ENCODE results near the gene C16orf74. TPM values are rescaled to one million over a fixed set of nuclear protein-coding genes. Genes with fewer than 3 reads are reported as not detected.
A peak's percentile ranks its signal among the peaks of the same experiment; 100 is the strongest.

Gene C16orf74
- total and polyA plus RNA-seq, 2 of the 13 experiments (the other 11 are each of a cell fraction or from before 2014, with no cell fraction given) = 0.13 to 0.29 TPM

GRCh38 chr16:85733839-85734170, 17.1 kb downstream of the C16orf74 start:
- H3K27me3 ChIP-seq (ENCODE audit: control insufficient read depth in 1 of 2, insufficient read depth in 2 of 2, low read length in 2 of 2) = peaks cover 7 to 17% of the 10 kb centered on the region in 2 experiments; a peak in 4 of 5 replicates
- ChIA-PET POLR2A (no interaction called here), CTCF (ENCODE audit: low intra/inter-chr PET ratio, low total read pairs) (no interaction called here)
- no peaks in the 10 kb centered on the region for H3K9me3 ChIP-seq (ENCODE audit: low read length)
- no peak overlapping the region for H3K27ac ChIP-seq (ENCODE audit: extremely low read length, insufficient read depth, low read length)
- no peaks in the 10 kb centered on the region for H3K79me2 ChIP-seq (ENCODE audit: insufficient read depth, low read length)
- intact Hi-C loops (cut with micrococcal nuclease; ENCODE audit: unreplicated experiment) = no loop called here
- TF ChIP-seq, protein P1, sequence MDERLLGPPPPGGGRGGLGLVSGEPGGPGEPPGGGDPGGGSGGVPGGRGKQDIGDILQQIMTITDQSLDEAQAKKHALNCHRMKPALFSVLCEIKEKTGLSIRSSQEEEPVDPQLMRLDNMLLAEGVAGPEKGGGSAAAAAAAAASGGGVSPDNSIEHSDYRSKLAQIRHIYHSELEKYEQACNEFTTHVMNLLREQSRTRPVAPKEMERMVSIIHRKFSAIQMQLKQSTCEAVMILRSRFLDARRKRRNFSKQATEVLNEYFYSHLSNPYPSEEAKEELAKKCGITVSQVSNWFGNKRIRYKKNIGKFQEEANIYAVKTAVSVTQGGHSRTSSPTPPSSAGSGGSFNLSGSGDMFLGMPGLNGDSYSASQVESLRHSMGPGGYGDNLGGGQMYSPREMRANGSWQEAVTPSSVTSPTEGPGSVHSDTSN (CRISPR knock-in tag; IDR thresholded peaks at IDR 0.05) = 0 out of 2 replicates have a peak, but pooled peaks have one; percentile 56
- no peak for TF ChIP-seq SAFB2 (CRISPR knock-in tag; IDR thresholded peaks at IDR 0.05; ENCODE audit: borderline replicate concordance, low read depth)
- no peak overlapping the region for H3K4me2 ChIP-seq (ENCODE audit: low read depth, low read length)
- H3K4me3 ChIP-seq (replicated peaks in 1 of 3; ENCODE audit: insufficient read depth in 1 of 3, low read depth in 2 of 3, low read length in 3 of 3) = no peak overlapping the region
- no peaks in the 10 kb centered on the region for H4K20me1 ChIP-seq (ENCODE audit: insufficient read depth, low read length)
- BruUV-seq (replicated peaks) = no TSS peak
- in situ Hi-C loops (cut with HindIII; ENCODE audit: extremely low pct_ligation_motif_present, low pct_unique_long_range_greater_than_20kb) = no loop called here
- H2AFZ ChIP-seq (ENCODE audit: low read length) = no peak overlapping the region
- no peak for DNase-seq (ENCODE audit: low spot score)
- H3K4me1 ChIP-seq (ENCODE audit: insufficient read depth, low read length) = peaks cover 45% of the 10 kb centered on the region
- 88% methylated on average over 11 of the region's 11 CpGs for WGBS (ENCODE audit: low lambda C conversion rate)
- FAIRE-seq = no peak
- no peaks in the 10 kb centered on the region for H3K36me3 ChIP-seq (replicated peaks in 1 of 2; ENCODE audit: control insufficient read depth in 1 of 2, insufficient read depth in 2 of 2, low read length in 2 of 2)
- ATAC-seq = no peak
- no peak overlapping the region for H3K9ac ChIP-seq (ENCODE audit: insufficient read depth, low read depth, low read length)

- no TSS peak for BruUV-seq (replicated peaks)
- 50% methylated on average over 12 of the region's 13 CpGs for WGBS (ENCODE audit: low lambda C conversion rate)
- in situ Hi-C loops (cut with HindIII; ENCODE audit: extremely low pct_ligation_motif_present, low pct_unique_long_range_greater_than_20kb) = no loop called here
- H3K4me1 ChIP-seq (ENCODE audit: insufficient read depth, low read length) = peaks cover 45% of the 10 kb centered on the region
- no peaks in the 10 kb centered on the region for H3K79me2 ChIP-seq (ENCODE audit: insufficient read depth, low read length)
- no peak overlapping the region for H3K27ac ChIP-seq (ENCODE audit: extremely low read length, insufficient read depth, low read length)
- H3K4me2 ChIP-seq (ENCODE audit: low read depth, low read length) = no peak overlapping the region
- H3K4me3 ChIP-seq (replicated peaks in 1 of 3; ENCODE audit: insufficient read depth in 1 of 3, low read depth in 2 of 3, low read length in 3 of 3) = no peak overlapping the region
- no peaks in the 10 kb centered on the region for H4K20me1 ChIP-seq (ENCODE audit: insufficient read depth, low read length)
- intact Hi-C loops (cut with micrococcal nuclease; ENCODE audit: unreplicated experiment) = no loop called here
- POLR2A ChIA-PET = no interaction called here
- no peak overlapping the region for H3K9ac ChIP-seq (ENCODE audit: insufficient read depth, low read depth, low read length)
- FAIRE-seq = peak; percentile 64
- CTCF ChIA-PET (ENCODE audit: low intra/inter-chr PET ratio, low total read pairs) = no interaction called here
- H3K36me3 ChIP-seq (replicated peaks in 1 of 2; ENCODE audit: control insufficient read depth in 1 of 2, insufficient read depth in 2 of 2, low read length in 2 of 2) = no peaks in the 10 kb centered on the region
- H3K27me3 ChIP-seq (ENCODE audit: control insufficient read depth in 1 of 2, insufficient read depth in 2 of 2, low read length in 2 of 2) = peaks cover 5 to 14% of the 10 kb centered on the region in 2 experiments; a peak in 3 of 5 replicates
- H2AFZ ChIP-seq (ENCODE audit: low read length) = no peak overlapping the region
- no peaks in the 10 kb centered on the region for H3K9me3 ChIP-seq (ENCODE audit: low read length)
- no peak for DNase-seq (ENCODE audit: low spot score)
- no peak for ATAC-seq
- TF ChIP-seq ZFX (CRISPR knock-in tag; IDR thresholded peaks at IDR 0.05; ENCODE audit: low read depth) (peak; percentile 18; the same call in 1 of the 2 replicates), SKIL (CRISPR knock-in tag; IDR thresholded peaks at IDR 0.05; ENCODE audit: borderline replicate concordance) (0 out of 2 replicates have a peak, but pooled peaks have one; percentile 14), SOX5 (CRISPR knock-in tag; IDR thresholded peaks at IDR 0.05; ENCODE audit: borderline replicate concordance) (peak; percentile 42; the same call in 1 of the 2 replicates), TRIM24 (CRISPR knock-in tag; IDR thresholded peaks at IDR 0.05) (0 out of 2 replicates have a peak, but pooled peaks have one; percentile 12), ZNF724P (CRISPR knock-in tag; IDR thresholded peaks at IDR 0.05; ENCODE audit: borderline replicate concordance) (0 out of 2 replicates have a peak, but pooled peaks have one; percentile 19), PAXIP1 (CRISPR knock-in tag; conservative IDR thresholded peaks at IDR 0.05) (peak; percentile 36; the same call in 1 of the 2 replicates), HDAC1 (CRISPR knock-in tag; IDR thresholded peaks at IDR 0.05) (peak; percentile 52), REL (CRISPR knock-in tag; conservative IDR thresholded peaks at IDR 0.05) (no peak)
Observed at GRCh38 chr16:85733155-85733838, 17.6 kb downstream of the C16orf74 start.
